Parathyroid adenoma (tissue), 2 donors: ENCODE measurements around the gene SHCBP1L.

Experiments used
- H2AFZ ChIP-seq: fragments of 300-600 bp; sonication (generic); one replicate; pipeline ENCODE4 v1.7.0; 2017; ENCODE audit warnings: antibody characterized with exemption, mild to moderate bottlenecking
- H3K27ac ChIP-seq: fragments of 300-600 bp; sonication (generic); one replicate; pipeline ENCODE4 v1.7.0; 2017
- H3K27me3 ChIP-seq: fragments of 300-600 bp; sonication (generic); one replicate; pipeline ENCODE4 v1.7.0; 2017; ENCODE audit warnings: low read length; ENCODE audit not compliant: control insufficient read depth, insufficient read depth
- H3K36me3 ChIP-seq: fragments of 300-600 bp; sonication (generic); one replicate; pipeline ENCODE4 v1.7.0; 2017; ENCODE audit warnings: low read length; ENCODE audit not compliant: control insufficient read depth, insufficient read depth
- H3K4me1 ChIP-seq: fragments of 300-600 bp; sonication (generic); one replicate; pipeline ENCODE4 v1.7.0; 2017; ENCODE audit warnings: control low read depth
- H3K4me2 ChIP-seq: fragments of 300-600 bp; sonication (generic); one replicate; pipeline ENCODE4 v1.7.0; 2017; ENCODE audit warnings: low read length
- H3K4me3 ChIP-seq: fragments of 300-600 bp; sonication (generic); one replicate; pipeline ENCODE4 v1.7.0; 2017; ENCODE audit warnings: low read depth, low read length
- H3K79me2 ChIP-seq: fragments of 300-600 bp; sonication (generic); one replicate; pipeline ENCODE4 v1.7.0; 2017; ENCODE audit warnings: control low read depth
- H3K9ac ChIP-seq: fragments of 300-600 bp; sonication (generic); one replicate; pipeline ENCODE4 v1.7.0; 2017; ENCODE audit warnings: mild to moderate bottlenecking
- H3K9me3 ChIP-seq: fragments of 300-600 bp; sonication (generic); one replicate; pipeline ENCODE4 v1.7.0; 2017; ENCODE audit warnings: low read length; ENCODE audit not compliant: control insufficient read depth
- TF ChIP-seq, protein P1 (sequence below): fragments of 300-600 bp; sonication (generic); IDR thresholded peaks from one replicate; pipeline ENCODE4 v1.7.0; 2017; ENCODE audit warnings: antibody characterized with exemption, mild to moderate bottlenecking
- donor health status: primary hyperparathyroidism.

SHCBP1L gene

DNA sequence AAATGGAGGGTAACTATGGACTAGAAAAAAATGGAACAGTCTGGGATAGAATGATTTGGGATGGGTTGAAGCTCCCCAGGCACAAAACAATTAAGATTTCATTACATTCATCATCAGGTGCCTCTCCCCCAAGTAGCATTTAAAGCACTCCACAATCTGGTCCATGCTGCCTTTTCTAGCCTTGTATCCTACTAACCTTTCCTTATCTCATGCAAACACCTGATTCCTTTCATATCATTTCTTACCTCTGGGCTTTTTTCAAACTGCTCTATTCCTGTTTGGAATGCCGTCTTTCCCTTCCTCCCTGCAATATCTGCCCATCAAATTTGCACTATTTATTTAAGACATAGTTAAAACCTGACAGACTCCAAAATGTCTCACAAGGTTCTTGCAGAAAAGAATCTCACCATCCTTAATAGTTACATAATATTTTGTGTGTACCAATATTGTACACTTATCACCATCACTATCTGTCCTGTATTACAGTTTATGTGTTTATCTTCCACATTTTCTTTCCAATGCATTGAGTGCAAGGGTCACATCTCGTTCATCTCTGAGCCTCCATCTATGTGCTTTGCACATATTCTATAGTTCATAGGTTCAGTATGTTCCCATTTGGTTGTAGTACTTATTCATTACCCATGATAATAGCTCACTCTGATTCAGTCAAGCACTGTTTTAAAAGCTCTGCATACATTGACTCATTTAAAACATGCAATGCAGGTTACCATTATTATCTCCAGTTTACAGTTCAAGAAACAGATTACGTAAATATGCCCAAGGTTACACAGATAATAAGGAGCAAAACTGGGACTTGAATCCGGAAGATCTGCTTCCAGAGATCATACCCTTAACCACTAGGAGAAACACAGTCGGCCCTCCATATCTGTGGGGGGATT is 16.1 kb upstream of the SHCBP1L start:
- H3K79me2 ChIP-seq: no peaks in the 10 kb centered on the region
- no peak overlapping the region for H2AFZ ChIP-seq
- H3K27ac ChIP-seq: no peak overlapping the region
- no peak overlapping the region for H3K9ac ChIP-seq
- H3K27me3 ChIP-seq: no peaks in the 10 kb centered on the region
- no peaks in the 10 kb centered on the region for H3K36me3 ChIP-seq
- no peaks in the 10 kb centered on the region for H3K9me3 ChIP-seq
- H3K4me1 ChIP-seq: no peaks in the 10 kb centered on the region
- no peak overlapping the region for H3K4me2 ChIP-seq
- H3K4me3 ChIP-seq: no peak overlapping the region
- TF ChIP-seq, protein P1, sequence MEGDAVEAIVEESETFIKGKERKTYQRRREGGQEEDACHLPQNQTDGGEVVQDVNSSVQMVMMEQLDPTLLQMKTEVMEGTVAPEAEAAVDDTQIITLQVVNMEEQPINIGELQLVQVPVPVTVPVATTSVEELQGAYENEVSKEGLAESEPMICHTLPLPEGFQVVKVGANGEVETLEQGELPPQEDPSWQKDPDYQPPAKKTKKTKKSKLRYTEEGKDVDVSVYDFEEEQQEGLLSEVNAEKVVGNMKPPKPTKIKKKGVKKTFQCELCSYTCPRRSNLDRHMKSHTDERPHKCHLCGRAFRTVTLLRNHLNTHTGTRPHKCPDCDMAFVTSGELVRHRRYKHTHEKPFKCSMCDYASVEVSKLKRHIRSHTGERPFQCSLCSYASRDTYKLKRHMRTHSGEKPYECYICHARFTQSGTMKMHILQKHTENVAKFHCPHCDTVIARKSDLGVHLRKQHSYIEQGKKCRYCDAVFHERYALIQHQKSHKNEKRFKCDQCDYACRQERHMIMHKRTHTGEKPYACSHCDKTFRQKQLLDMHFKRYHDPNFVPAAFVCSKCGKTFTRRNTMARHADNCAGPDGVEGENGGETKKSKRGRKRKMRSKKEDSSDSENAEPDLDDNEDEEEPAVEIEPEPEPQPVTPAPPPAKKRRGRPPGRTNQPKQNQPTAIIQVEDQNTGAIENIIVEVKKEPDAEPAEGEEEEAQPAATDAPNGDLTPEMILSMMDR: no peak

DNA sequence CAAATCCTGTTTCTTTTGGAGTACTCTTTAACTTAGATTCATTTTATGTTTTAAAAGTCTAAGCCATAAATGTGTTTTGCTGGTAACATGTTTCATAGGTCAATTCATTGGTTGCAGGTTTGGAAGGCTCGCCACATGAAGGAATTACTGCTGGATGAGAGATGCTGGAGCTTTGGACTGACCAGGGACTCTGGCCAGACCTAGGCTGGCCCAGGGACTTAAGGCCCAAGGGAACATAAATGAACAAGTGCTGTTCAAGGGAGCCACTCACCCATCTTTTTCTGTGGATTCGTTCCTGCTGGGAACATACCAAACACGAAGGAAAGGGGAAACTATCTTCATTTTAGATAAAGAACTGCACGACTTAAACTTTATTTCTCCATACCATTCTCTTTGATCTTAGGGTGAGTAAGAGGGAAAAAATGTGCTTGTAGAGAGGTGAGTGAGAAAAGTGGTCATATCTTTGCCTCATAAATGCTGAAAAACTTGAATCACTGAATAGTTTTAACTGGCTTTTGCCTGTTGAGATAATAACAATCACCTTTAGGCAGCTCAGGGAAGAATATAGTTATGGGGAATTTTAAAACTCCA is 15.3 kb upstream of the SHCBP1L start:
- Histone ChIP-seq H2AFZ (no peak overlapping the region), H3K4me1 (no peaks in the 10 kb centered on the region), H3K27me3 (no peaks in the 10 kb centered on the region), H3K9ac (no peak overlapping the region), H3K4me3 (no peak overlapping the region), H3K36me3 (no peaks in the 10 kb centered on the region), H3K27ac (no peak overlapping the region), H3K9me3 (no peaks in the 10 kb centered on the region), H3K4me2 (no peak overlapping the region), H3K79me2 (no peaks in the 10 kb centered on the region)
- TF ChIP-seq, protein P1: no peak

DNA sequence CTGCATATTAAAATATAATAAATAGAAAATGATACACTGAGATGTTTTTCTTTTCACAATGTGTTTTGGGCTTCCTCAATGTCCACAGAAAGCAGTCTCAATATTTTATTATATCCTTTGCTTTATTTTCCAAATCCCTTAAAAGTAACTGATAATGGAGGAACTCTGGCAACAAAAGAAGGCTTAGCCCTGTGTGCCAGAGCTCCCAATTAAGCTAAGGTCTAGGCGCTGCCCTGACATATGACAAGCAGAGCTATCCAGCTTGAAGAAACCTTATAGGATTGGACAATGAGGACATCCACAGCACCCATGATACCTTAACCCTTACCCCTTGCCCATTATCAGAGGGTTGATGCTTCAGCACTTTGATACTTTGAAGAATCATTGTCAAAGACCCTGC is 12.9 kb upstream of the SHCBP1L start:
- no peaks in the 10 kb centered on the region for H3K27me3 ChIP-seq
- H3K36me3 ChIP-seq: no peaks in the 10 kb centered on the region
- no peak overlapping the region for H3K27ac ChIP-seq
- no peaks in the 10 kb centered on the region for H3K4me1 ChIP-seq
- no peak overlapping the region for H3K4me3 ChIP-seq
- H3K4me2 ChIP-seq: no peak overlapping the region
- no peak overlapping the region for H3K9ac ChIP-seq
- no peak overlapping the region for H2AFZ ChIP-seq
- H3K9me3 ChIP-seq: no peaks in the 10 kb centered on the region
- TF ChIP-seq, protein P1: no peak
- no peaks in the 10 kb centered on the region for H3K79me2 ChIP-seq

DNA sequence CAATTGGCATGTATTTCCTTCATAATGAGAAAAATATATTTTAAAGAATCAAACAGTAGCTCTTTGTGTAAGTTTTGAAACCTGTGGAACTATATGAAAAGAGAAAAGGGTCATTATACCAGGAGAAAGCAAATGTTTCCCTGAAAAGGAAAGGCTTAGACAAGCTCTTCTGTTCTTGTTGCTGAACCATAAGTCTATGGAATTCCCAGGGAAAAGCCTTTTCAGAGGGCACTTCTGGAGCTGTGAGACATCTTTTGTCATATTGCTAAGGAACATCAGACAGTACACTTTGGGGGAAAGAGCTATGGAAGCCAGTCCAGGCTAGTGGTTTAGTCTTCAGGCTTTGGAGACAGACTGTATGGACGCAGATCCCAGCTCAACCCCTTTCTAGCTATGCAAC is 12.1 kb upstream of the SHCBP1L start:
- Histone ChIP-seq H3K9ac (no peak overlapping the region), H3K4me2 (no peak overlapping the region), H3K79me2 (no peaks in the 10 kb centered on the region), H3K27ac (no peak overlapping the region), H3K9me3 (no peaks in the 10 kb centered on the region), H3K36me3 (no peaks in the 10 kb centered on the region), H3K27me3 (no peaks in the 10 kb centered on the region), H3K4me1 (no peaks in the 10 kb centered on the region), H3K4me3 (no peak overlapping the region), H2AFZ (no peak overlapping the region)
- TF ChIP-seq, protein P1: no peak
